ENCODE results near the gene VANGL2. TPM values are rescaled to one million over a fixed set of nuclear protein-coding genes. Genes with fewer than 3 reads are reported as not detected.

The VANGL2 gene
- polyA plus RNA-seq, 3 donors: 0.01 TPM; not detected in 2

- Histone ChIP-seq H3K4me3 (replicated peaks in 1 of 3; ENCODE audit: low read depth in 2 of 3, low read length in 3 of 3) (no peak overlapping the region), H3K4me1 (ENCODE audit: control insufficient read depth in 1 of 2, insufficient read depth in 2 of 2, low read length in 2 of 2) (no peaks in the 10 kb centered on the region), H3K9ac (ENCODE audit: insufficient read depth, low read length, poor library complexity, severe bottlenecking) (no peak overlapping the region), H4K20me1 (ENCODE audit: insufficient read depth, low read length) (no peaks in the 10 kb centered on the region), H3K27me3 (ENCODE audit: control insufficient read depth in 2 of 2, insufficient read depth in 2 of 2, low read length in 2 of 2) (no peaks in the 10 kb centered on the region), H3K4me2 (replicated peaks; ENCODE audit: extremely low read depth, low read length, poor library complexity, severe bottlenecking) (no peak overlapping the region), H3K36me3 (replicated peaks in 1 of 2; ENCODE audit: control insufficient read depth in 1 of 2, insufficient read depth in 2 of 2, low read length in 2 of 2) (no peaks in the 10 kb centered on the region), H3K79me2 (ENCODE audit: insufficient read depth, low read length) (no peaks in the 10 kb centered on the region), H2AFZ (ENCODE audit: insufficient read depth, low read depth, low read length, poor library complexity, severe bottlenecking) (no peak overlapping the region), H3K27ac (ENCODE audit: low read depth in 1 of 2, low read length in 2 of 2) (no peak overlapping the region), H3K9me3 (replicated peaks in 1 of 2; ENCODE audit: control insufficient read depth in 1 of 2, insufficient read depth in 1 of 2, low read length in 2 of 2) (no peaks in the 10 kb centered on the region)
- WGBS (ENCODE audit: insufficient coverage): 100% methylated on average over 4 of the region's 7 CpGs
- Mint-ChIP-seq H3K4me1 (peaks cover 3% of the 10 kb centered on the region), H3K27me3 (ENCODE audit: low read depth in 3 of 3) (peaks cover 0 to 4% (median 3%) of the 10 kb centered on the region in 3 donors), H3K9me3 (no peaks in the 10 kb centered on the region), H3K27ac (peak overlapping the region in 1 of 7 donors; percentile 43), H3K4me3 (no peak overlapping the region), H3K36me3 (no peaks in the 10 kb centered on the region)
- TF ChIP-seq CTCF (IDR thresholded peaks at IDR 0.05): no peak
- DNase-seq: no peak
- intact Hi-C loops (cut with micrococcal nuclease): no loop called here
Observed at GRCh38 chr1:160420881-160421842, 20.8 kb downstream of the VANGL2 start.

DNA sequence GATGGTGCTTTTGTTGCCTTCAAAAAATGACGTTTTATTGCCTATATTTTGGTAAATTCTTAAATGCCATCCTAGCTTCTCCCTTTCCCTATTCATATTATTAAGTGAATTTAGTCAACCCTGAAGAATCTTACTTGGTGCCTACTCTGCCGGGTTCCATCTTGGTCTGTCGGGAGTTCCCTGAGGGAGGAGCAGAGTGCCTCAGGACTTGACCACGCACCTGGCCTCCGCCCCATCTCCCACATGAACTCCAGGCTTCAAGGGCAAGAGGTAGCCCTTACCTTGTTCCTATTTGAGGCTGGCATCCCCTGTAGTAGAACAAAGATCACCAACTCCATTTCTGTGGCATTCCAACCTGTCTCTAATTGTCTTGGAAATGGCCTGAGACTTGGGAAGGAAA, 21.5 kb downstream of the VANGL2 start:
- no peaks in the 10 kb centered on the region for H3K9me3 ChIP-seq (replicated peaks in 1 of 2; ENCODE audit: control insufficient read depth in 1 of 2, insufficient read depth in 1 of 2, low read length in 2 of 2)
- 79% methylated on average over 4 of the region's 5 CpGs for WGBS (ENCODE audit: insufficient coverage)
- no peaks in the 10 kb centered on the region for H3K9me3 Mint-ChIP-seq

More for the DNA sequence above, 21.5 kb downstream of the VANGL2 start:
- TF ChIP-seq CTCF (IDR thresholded peaks at IDR 0.05): no peak
- Mint-ChIP-seq H3K27me3 (ENCODE audit: low read depth in 3 of 3) (peaks cover 1 to 4% (median 3%) of the 10 kb centered on the region in 3 donors), H3K36me3 (no peaks in the 10 kb centered on the region), H3K27ac (peak overlapping the region in 1 of 7 donors; percentile 27), H3K4me3 (no peak overlapping the region), H3K4me1 (peaks cover 3% of the 10 kb centered on the region)
- intact Hi-C loops (cut with micrococcal nuclease): no loop called here
- DNase-seq: no peak
- H3K36me3 ChIP-seq (replicated peaks in 1 of 2; ENCODE audit: control insufficient read depth in 1 of 2, insufficient read depth in 2 of 2, low read length in 2 of 2): no peaks in the 10 kb centered on the region
- no peak overlapping the region for H2AFZ ChIP-seq (ENCODE audit: insufficient read depth, low read depth, low read length, poor library complexity, severe bottlenecking)
- H3K9ac ChIP-seq (ENCODE audit: insufficient read depth, low read length, poor library complexity, severe bottlenecking): no peak overlapping the region
- H3K27me3 ChIP-seq (ENCODE audit: control insufficient read depth in 2 of 2, insufficient read depth in 2 of 2, low read length in 2 of 2): no peaks in the 10 kb centered on the region
- H3K4me1 ChIP-seq (ENCODE audit: control insufficient read depth in 1 of 2, insufficient read depth in 2 of 2, low read length in 2 of 2): no peaks in the 10 kb centered on the region
- H3K4me2 ChIP-seq (replicated peaks; ENCODE audit: extremely low read depth, low read length, poor library complexity, severe bottlenecking): no peak overlapping the region
- no peaks in the 10 kb centered on the region for H4K20me1 ChIP-seq (ENCODE audit: insufficient read depth, low read length)
- H3K27ac ChIP-seq (ENCODE audit: low read depth in 1 of 2, low read length in 2 of 2): no peak overlapping the region
- no peak overlapping the region for H3K4me3 ChIP-seq (replicated peaks in 1 of 3; ENCODE audit: low read depth in 2 of 3, low read length in 3 of 3)
- no peaks in the 10 kb centered on the region for H3K79me2 ChIP-seq (ENCODE audit: insufficient read depth, low read length)
